ENCODE data around the gene RAPGEF3.
A peak's percentile ranks its signal among the peaks of the same experiment; 100 is the strongest.

RAPGEF3 gene

DNA sequence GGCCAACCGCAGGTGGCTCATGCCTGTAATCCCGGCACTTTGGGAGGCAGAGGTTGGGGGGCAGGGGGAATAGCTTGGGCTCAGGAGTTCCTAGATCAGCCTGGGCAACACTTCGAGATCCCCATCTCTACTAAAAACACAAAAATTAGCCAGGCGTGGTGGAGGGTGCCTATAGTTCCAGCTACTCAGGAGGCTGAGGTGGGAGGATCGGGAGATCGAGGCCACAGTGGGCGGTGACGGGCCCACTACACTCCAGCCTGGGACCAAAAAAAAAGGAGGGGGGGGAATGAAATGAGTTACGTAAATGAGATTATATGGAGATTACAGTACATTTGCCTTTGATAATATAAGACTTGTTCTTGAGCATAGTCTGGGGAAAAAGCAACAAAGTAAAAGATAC lies 54.0 kb downstream of the RAPGEF3 start:
- Histone ChIP-seq H3K4me1 (no peaks in the 10 kb centered on the region), H3K27me3 (no peaks in the 10 kb centered on the region), H3K4me3 (ENCODE audit: low read depth, low read length) (peak overlapping the region; percentile 91), H3K9me3 (no peaks in the 10 kb centered on the region), H3K36me3 (peaks cover 13% of the 10 kb centered on the region)
- TF ChIP-seq, protein P1, sequence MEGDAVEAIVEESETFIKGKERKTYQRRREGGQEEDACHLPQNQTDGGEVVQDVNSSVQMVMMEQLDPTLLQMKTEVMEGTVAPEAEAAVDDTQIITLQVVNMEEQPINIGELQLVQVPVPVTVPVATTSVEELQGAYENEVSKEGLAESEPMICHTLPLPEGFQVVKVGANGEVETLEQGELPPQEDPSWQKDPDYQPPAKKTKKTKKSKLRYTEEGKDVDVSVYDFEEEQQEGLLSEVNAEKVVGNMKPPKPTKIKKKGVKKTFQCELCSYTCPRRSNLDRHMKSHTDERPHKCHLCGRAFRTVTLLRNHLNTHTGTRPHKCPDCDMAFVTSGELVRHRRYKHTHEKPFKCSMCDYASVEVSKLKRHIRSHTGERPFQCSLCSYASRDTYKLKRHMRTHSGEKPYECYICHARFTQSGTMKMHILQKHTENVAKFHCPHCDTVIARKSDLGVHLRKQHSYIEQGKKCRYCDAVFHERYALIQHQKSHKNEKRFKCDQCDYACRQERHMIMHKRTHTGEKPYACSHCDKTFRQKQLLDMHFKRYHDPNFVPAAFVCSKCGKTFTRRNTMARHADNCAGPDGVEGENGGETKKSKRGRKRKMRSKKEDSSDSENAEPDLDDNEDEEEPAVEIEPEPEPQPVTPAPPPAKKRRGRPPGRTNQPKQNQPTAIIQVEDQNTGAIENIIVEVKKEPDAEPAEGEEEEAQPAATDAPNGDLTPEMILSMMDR (IDR thresholded peaks at IDR 0.05; ENCODE audit: low read depth, low read length): no peak
- no peak for DNase-seq

DNA sequence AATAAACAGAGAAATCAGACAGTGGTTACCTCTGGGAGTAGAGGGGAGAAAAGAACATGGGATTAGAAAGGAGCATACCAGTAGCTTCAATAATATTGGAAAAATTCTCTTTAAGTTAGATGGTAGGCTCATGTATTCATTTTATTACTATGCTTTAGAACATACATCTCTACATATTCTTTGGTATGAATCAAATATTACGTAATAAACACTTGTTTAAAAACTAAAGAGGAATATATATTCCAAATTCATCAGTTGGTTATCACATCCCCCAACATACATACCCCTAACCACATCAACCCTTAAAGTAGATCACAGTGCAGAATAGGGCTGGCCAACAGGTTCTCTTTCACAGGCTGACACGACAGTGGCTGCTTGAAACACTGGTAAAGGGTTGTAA lies 58.4 kb downstream of the RAPGEF3 start:
- no peaks in the 10 kb centered on the region for H3K9me3 ChIP-seq
- TF ChIP-seq, protein P1 (IDR thresholded peaks at IDR 0.05; ENCODE audit: low read depth, low read length): no peak
- H3K27me3 ChIP-seq: no peaks in the 10 kb centered on the region
- DNase-seq: no peak
- no peaks in the 10 kb centered on the region for H3K4me1 ChIP-seq
- peaks cover 28% of the 10 kb centered on the region for H3K36me3 ChIP-seq
- no peak overlapping the region for H3K4me3 ChIP-seq (ENCODE audit: low read depth, low read length)

DNA sequence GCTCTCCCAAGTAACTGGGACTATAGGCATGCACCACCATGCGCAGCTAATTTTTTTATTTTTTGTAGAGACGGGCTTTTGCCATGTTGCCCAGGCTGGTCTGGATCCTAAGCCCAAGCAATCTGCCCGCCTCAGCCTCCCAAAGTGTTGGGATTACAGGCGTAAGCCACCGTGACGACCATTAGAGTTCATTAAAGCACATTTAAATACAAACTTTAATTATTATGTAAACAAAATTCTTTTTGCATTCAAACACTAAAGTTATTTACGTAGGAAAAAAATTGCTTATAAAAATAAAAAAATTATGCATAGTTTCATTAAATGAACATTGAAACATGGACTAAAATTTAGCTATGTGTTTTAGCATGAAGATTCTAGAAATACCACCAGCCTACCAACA lies 60.0 kb downstream of the RAPGEF3 start:
- DNase-seq: no peak
- H3K4me1 ChIP-seq: no peaks in the 10 kb centered on the region
- H3K9me3 ChIP-seq: no peaks in the 10 kb centered on the region
- TF ChIP-seq, protein P1 (IDR thresholded peaks at IDR 0.05; ENCODE audit: low read depth, low read length): no peak
- no peak overlapping the region for H3K4me3 ChIP-seq (ENCODE audit: low read depth, low read length)
- H3K27me3 ChIP-seq: no peaks in the 10 kb centered on the region
- peaks cover 35% of the 10 kb centered on the region for H3K36me3 ChIP-seq

DNA sequence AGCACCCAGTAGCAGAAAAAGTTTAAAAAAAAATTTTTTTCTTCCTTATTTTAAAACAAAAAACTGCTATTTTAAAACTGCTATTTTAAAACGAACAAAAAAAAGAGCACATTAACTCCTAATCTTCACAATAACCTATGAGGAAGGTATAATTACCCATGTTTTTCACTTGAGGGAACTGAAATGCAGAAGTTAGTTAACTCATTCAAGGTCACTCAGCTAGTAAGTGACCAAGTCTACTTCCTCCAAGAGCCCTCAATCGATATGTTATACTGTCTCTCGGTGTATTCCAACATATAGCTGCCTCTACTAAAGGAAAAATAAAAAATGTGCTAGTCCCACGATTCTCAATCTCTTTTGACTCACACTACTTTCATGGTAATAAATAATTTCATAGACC lies 60.6 kb downstream of the RAPGEF3 start:
- TF ChIP-seq, protein P1 (IDR thresholded peaks at IDR 0.05; ENCODE audit: low read depth, low read length): no peak
- Histone ChIP-seq H3K9me3 (no peaks in the 10 kb centered on the region), H3K4me3 (ENCODE audit: low read depth, low read length) (no peak overlapping the region), H3K27me3 (no peaks in the 10 kb centered on the region), H3K4me1 (no peaks in the 10 kb centered on the region), H3K36me3 (peaks cover 41% of the 10 kb centered on the region)
- DNase-seq: no peak

DNA sequence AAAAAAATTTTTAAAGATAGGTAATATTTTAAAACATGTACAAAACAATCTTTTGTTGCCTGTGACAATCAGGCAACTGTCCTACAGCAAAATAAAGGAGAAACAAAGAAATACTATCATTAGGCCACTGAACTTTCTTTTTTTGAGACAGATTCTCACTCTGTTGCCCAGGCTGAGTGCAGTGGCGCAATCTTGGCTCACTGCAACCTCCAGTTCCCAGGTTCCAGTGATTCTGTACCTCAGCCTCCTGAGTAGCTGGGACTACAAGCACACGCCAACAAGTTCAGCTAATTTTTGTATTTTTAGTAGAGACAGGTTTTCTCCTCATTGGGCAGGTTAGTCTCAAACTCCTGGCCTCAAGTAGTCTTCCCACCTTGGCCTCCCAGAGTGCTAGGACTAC lies 69.5 kb downstream of the RAPGEF3 start:
- H3K27me3 ChIP-seq: no peaks in the 10 kb centered on the region
- no peak for DNase-seq
- H3K9me3 ChIP-seq: no peaks in the 10 kb centered on the region
- TF ChIP-seq, protein P1 (IDR thresholded peaks at IDR 0.05; ENCODE audit: low read depth, low read length): no peak
- H3K36me3 ChIP-seq: peaks cover 17% of the 10 kb centered on the region
- no peak overlapping the region for H3K4me3 ChIP-seq (ENCODE audit: low read depth, low read length)
- no peaks in the 10 kb centered on the region for H3K4me1 ChIP-seq

DNA sequence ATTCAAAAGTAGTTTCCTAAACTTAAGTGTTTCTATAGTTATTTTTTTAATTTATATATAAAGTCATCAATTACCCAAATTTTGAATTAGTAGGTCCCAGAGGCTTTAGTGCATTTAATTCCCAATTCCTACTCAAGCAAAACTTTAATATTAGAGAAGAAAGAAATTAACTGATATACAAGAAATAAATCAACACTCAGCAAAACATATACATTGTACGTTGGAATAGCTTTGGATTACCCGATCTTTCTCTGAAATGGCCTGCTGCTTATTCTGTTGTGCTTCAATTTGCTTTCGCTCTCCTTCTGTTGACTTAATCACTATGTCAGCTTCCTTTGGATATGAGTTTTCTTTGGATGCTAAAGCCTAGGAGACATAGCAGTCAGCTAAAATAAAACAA lies 71.0 kb downstream of the RAPGEF3 start:
- no peaks in the 10 kb centered on the region for H3K4me1 ChIP-seq
- H3K4me3 ChIP-seq (ENCODE audit: low read depth, low read length): no peak overlapping the region
- TF ChIP-seq, protein P1 (IDR thresholded peaks at IDR 0.05; ENCODE audit: low read depth, low read length): no peak
- H3K36me3 ChIP-seq: peaks cover 8% of the 10 kb centered on the region
- no peak for DNase-seq
- H3K27me3 ChIP-seq: no peaks in the 10 kb centered on the region
- no peaks in the 10 kb centered on the region for H3K9me3 ChIP-seq
